GM19455 (cell line): ENCODE measurements around the gene OSBPL8.
"Not testable (repeated sequence)": the region's sequence is repeated elsewhere in the genome, so short reads cannot be mapped to it uniquely, and the experiment has no call there.

Source experiments
- ATAC-seq: cut with Tn5 transposase; IDR thresholded peaks from one replicate; pipeline ENCODE4 v1.9.1; 2021; ENCODE audit not compliant: unreplicated experiment

Gene OSBPL8

DNA sequence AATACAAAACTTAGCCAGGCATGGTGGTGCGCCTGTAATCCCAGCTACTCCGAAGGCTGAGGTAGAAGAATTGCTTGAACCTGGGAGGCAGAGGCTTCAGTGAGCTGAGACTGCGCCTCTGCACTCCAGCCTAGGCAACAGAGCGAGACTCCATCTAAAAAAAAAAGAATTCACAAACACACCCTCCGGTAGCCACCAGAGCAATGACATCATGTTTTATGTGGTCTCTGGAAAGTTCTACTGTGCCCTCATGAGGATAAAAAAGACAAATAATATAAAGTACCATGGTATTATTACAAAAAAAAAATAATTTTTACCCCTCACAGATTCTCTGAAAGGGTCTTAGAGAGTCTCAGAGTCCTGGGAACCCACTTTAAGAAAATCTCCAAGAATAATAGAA is 81.5 kb downstream of the OSBPL8 start:
- ATAC-seq, result no peak

DNA sequence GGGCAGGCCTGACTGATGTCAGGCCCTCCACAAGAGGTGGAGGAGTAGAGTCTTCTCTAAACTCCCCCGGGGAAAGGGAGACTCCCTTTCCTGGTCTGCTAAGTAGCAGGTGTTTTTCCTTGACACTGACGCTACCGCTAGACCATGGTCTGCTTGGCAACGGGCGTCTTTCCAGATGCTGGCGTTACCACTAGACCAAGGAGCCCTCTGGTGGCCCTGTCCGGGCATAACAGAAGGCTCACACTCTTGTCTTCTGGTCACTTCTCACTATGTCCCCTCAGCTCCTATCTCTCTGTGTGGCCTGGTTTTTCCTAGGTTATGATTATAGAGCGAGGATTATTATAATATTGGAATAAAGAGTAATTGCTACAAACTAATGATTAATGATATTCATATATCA is 86.7 kb downstream of the OSBPL8 start:
- ATAC-seq, result not testable (repeated sequence)

DNA sequence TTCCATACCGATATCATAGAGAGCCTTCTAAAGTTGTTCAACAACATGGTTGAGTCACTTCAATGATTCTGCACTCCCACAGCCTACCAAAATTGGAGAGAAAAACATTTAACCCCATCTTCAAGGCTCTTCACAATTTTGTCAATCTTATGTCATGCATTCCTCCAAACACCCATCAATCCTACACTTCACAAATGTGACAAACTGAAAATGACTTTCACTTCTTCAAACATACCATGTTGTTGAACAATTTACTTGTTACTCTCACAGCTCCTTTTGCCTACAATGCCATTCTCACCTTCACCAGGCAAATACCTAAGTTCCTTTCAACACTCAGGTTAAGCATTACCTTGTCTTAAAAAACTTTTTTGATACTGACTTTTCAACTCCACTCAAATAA is 88.0 kb downstream of the OSBPL8 start:
- ATAC-seq, result no peak

DNA sequence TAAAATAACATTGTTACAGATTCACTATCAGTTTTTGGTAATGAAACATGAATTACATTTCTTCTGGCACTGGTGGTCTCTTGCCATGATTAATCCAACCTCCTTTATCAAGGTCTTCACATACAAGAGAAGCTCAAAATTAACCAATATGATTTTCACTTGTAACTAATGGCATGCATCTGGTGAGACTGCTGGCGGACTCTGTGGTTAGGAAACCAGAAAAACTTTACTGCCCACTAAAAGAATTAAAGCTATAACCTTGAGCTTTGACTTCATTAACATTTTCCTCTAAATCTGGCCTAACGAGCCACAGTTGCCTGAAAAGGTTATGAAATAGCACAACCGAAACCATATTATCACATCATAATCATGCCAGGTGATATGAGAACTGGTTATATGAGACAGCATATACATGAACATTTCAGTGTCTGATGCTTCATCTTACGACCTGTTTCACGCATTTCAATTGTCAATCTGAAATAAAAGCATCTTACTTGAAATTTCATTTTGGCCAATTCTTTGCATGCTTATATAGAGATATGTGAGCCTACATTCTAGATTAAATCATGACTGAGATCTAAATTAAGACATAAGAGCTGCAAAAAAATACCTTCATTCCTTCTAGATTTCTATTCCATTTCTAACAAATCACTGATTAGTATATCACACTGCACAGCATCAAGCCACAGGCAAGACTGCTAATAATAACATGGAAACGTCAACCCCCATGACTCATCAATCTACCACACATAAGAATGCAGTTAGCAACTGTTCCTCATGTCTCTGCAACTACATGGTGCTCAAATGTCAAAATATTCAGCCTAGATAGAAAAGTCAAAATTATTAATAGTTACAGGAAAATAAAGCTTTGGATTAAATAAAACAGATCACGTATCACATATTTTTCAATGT is 89.3 kb downstream of the OSBPL8 start:
- no peak for ATAC-seq

DNA sequence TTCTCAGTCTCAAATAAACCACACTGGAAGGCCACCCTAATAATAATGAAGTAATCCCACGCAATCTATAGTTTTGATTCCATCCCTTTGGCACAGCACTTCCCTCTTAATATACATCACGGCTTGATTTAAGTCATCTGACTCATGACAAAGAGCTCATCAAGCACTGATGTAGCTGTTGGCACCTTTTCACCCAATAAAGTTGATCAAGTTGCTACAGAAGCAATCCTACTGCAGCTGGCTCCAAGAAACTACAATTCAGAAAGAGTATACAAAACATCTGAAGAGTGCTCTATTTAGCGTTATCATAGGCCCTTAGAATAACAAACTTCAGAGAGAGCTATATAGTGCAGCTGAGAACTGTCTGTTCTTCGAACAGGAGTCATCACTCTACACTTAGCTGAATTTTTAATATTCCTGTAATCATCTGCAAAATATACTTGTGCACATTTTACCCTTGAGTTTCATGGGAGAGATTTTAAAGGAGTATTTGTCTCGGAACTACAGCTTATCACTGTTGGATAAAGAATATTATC is 94.9 kb downstream of the OSBPL8 start:
- ATAC-seq, result no peak

DNA sequence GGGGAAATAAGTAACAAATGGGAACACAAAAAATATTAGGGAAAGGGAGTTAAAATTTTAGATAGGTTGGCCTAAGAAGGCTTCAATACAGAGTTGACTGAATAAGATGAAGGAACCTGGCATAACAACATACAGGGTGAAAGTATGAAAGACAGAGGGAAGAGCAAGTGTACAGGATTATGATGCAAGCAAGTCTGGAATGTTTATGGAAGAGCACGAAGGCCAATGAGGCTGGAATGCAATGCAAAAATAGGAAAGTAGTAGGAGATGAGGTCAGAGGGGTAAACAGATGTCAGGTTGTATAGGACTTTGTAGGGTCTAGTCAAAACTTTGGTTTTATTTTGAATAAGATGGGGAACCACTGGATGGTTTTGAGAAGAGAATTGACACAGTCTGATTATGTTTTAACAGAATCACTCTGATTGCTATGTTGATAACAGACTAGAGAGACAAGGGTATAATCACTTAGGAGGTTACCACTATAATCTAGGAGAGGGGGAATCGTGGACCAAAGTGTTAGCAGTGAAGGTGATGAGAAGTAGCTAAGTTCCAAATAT is 96.8 kb downstream of the OSBPL8 start:
- no peak for ATAC-seq

DNA sequence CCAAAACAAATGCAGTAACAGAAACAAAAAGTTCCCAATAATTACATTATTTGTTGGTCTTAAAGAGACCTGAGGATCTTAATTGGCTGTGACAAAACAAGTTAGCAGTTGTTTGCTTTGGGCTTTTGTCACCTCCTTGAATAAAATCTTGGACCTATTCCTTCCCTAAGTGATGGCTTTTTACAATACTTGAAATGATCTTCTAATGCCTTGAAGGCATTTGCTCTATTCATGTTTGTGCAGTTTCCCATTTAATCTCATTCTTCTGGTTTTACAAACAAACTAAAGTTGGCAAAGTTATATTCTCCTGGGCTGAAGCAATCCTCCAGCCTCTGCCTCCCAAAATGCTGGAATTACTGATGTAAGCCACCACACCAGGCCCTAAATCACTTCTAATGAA is 98.8 kb downstream of the OSBPL8 start:
- no peak for ATAC-seq

DNA sequence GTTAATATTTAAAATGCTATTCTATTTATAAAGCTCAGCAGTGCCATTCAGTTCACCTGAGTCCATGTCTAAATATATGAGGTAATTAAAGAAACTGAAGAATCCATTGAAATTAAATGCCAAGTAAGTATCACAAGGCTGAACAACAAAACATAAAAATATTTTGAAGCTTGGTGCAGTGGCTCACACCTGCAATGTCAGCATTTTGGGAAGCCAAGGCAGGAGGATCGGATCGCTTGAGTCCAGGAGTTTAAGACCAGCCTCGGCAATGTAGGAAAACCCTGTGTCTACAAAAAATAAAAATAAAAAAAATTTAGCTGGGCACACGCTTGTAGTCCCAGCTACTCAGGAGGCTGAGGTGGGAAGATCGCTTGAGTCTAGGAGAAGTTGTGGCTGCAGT is 101.8 kb downstream of the OSBPL8 start:
- no peak for ATAC-seq

DNA sequence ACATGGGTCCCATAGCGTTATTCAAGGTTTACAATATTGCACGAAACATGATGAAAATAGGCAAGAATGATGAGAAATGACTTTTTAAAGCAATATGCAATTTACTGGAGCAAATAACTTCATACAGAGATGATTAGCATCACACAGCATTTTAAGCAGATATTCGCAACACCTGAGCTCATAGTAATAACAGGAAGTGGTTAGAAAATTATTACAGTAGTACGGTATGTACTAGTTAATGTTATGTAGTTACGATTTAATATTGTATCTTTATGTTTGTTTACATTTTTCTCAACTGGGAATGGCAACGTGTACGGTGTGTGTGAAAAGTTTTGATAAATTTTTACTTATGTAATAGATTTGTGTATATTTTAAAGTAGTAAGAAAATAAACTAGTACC is 102.6 kb downstream of the OSBPL8 start:
- ATAC-seq, result no peak

DNA sequence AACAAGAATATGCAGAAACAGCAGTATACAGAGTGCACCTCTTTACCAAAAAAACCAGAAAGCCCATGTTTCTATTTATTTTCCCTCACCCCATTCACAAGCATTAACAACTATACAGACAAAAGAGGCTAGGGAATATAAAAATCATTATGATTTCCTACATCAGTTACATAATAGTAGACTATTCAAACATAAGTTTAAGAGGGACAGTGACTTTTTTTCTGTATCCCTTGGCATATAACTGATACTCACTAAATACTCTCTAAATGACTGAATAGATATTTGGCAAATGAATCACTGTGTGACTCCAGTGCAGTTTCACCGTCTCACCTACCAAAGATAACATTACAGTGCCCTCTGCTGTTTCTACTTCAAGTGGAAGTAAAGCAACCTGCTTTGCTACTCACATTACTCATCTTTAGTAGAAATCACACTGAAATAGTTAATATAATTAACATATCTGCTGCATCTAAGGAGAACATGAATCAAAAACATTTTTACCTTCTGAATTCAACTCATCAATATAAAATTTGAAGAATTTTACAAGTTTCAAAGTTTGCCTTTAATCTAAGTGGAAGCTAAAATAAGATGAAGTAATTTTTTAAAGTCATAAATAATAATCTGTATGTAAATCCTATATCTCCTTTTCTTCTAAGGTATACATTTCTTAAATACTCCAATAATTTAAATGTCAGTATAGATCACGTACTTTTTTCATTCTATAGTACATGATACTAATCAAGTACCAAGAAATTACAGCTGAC is 103.8 kb downstream of the OSBPL8 start:
- peak; percentile 94 for ATAC-seq

DNA sequence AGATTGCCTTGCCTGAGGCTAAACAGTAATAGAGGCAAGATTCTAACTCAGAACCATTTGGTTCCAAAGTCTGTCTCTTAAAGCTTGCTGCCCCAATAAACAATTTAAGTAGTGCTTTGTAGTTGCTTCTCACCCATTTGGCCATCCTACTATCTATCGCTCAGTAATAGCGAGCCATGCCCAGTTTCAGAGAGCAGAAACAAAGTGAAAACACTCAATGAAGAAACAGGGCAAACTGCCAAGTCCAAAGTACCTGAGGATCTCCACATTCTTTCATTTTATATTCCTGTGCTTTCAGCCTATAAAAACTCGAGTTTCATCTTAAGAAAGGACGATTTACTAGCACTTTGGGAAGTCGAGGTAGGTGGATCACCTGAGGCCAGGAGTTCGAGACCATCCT is 108.0 kb downstream of the OSBPL8 start:
- no peak for ATAC-seq

DNA sequence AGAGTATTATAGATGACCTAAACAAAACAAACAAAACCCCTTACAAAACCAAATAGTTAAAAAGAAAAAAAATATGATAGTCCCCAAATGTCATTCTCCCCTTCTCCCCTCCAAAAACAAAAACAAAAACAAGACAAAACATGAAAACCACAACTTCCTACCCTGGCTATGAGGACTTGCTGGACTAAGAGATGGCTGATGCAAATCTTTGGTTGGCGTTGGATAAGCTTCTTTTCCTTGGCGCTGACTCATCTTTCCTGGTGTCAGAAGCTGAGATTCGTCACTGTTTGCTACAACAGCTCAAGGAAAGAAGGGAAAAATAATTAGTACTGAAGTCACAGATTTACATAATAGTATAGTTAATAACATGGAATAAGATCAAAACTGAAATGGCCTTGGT is 108.9 kb downstream of the OSBPL8 start:
- ATAC-seq, result no peak

DNA sequence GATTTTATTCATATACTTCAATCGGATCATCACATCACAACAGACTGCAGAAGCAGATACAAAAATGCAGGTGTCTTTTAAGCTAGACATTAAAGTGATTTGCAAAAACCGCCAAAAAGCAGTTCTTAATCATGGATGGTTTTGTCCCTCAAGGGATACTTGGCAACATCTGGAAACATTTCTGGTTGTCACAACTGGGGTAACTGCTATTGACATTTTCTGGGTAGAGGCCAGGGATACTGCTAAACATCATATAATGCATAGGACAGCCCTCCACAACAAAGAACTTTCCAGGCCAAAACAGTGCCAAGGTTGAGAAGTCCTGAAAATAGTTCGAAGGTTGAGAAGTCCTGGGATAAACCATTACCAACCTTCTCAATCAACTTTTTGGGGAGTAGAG is 109.6 kb downstream of the OSBPL8 start:
- ATAC-seq, result no peak

DNA sequence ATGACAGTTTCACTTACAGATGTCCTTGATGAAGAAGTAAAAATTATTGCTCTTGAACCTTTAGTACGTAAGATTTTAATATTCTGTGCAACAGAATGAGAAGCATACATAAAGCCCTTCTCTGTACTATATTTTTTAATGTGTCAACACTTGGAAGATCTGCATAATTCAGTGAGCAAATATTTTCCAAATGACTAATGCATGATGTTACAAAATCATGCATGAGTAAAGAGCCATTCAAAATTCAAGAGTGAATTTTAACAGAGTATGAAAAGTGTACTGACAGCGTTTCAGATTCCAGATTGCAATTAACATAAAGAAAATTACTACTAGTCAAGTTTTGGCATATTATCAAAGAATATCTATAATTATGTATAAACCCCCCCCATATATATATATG is 110.0 kb downstream of the OSBPL8 start:
- no peak for ATAC-seq

DNA sequence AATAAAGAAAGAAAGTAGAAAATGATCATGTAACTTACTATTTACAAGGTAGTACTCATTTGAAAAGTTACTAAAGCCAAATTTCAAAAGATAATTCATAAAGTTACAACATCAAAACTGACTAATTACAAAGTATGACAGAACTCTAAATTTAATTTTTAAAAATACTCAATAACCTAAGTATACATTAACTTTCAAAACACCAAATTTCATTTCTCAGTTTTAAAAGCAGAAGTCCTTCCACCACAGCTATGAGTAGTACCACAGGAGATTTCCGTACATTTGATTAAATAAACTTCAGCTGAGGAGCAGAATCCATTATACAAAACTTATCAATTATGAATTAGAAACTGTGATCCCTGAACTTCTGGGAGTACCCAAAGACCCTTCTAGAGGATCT is 110.6 kb downstream of the OSBPL8 start:
- ATAC-seq, result no peak

DNA sequence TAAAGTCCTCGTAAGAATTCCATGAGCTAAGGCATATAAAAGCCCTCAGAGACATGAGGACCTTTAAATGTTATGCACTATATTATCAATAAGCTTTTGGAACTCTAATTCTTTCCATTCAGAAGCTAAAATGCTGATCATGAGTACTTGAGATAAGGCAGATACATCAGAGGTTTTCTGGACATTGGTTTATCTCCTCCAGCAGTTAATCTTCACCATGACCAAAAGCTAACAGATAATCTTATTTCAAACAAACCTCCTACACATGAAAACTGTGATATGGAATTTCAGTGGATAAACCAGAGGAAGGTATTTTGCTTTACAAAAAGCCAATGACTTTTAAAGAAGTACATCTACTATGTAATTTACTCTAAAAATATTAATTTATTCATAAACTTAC is 113.5 kb downstream of the OSBPL8 start:
- ATAC-seq, result no peak

DNA sequence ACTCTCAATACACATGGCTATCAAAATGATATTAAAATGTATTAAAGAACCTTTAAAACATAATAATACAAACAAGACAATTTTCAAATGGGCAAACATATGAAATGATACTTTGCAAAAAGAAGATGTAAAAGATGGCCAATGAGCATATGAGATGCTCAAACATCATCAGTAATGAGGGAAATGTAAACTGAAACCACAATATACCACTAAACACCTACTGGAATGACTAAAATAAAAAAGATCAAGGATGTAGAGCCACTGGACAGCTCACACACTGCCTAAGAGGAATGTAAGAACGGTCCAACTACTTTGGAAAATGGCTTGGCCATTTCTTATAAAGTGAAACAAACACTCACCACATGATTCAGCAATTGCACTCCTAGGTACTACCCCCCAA is 114.1 kb downstream of the OSBPL8 start:
- no peak for ATAC-seq

DNA sequence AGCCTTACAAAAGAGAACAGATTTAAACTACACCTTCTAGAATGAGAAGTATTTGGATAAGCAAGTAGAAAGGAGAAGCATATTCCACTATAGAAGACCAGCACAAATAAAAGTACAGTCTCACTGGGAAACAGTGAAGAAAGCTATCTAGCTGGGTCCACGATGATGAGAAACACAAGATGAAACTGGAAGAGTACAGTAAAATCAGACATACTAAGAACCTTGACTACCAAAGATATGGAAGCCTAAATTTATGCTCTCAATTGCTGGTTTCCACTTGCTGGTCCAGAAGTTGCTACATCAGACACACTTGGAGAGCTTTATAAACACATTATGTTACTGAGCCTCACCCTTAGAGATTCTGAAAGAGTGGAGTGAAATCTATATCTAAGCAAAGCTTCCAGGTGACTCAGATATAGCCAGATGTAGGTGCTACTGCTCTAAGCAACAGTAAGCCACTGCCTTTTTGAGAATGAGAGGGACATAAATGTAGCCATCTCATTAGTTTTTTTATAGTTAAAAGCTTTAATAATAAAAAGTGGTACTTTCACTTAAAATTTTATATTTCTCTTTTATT is 115.1 kb downstream of the OSBPL8 start:
- no peak for ATAC-seq

DNA sequence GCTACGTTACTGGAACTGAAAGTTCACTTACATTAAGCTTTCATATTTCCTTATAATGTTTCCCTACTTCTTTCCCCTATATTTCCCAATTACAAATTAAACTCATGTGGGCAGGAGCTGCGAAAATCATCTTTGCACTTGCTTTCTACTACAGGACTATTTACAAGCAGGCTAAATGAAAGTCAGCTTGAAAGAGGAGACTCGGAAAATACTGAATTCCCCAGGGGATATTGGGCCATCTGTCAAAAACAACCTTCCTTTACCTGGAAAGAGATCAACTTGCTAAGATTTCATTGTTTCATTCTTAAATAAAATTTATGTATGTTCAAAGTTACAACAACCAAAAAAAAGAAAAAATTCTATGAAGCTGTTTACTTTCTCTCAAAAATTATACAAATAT is 118.6 kb downstream of the OSBPL8 start:
- ATAC-seq, result no peak

DNA sequence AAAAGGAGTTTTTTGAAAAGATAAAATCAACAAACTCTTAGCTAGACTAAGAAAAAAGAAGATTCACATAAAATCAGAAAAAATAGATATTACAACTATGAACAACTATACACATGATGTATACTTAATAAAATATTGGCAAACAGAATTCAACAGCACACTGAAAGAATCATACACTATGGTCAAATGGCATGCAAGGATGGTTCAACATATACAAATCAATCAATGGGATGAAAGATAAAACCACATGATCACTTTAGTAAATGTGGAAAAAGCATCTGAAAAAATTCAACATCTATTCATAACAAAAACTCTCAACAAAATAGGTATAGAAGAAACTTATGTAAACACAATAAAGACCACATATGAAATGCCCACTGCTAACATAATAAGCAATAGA is 126.8 kb downstream of the OSBPL8 start:
- no peak for ATAC-seq

DNA sequence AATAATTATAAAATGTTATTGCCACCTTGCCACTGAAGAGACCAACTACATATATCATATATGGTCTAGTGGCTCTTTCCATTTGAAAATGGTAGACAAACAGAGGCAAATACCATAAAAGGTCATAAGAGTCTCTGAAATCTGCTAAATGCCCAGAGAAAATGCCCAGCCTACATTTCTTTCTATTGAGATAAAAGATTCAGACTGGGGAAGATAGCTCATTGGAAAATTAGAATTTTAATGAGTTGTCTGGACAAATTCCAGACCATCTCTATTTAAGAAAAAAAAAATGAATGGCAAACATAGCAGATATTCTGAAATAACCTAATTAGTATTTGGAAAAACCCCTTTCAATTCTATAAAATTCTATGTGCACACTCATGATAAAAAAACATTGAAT is 131.5 kb downstream of the OSBPL8 start:
- no peak for ATAC-seq
